GM23338 (cell line): ENCODE measurements around the gene MIA.

Experiments used
- CREB1 ChIP-seq: fragments of 250-450 bp; sonication (Bioruptor Pico); IDR thresholded peaks from 2 replicates; pipeline ENCODE4 v1.5.0; 2020; ENCODE audit warnings: low read depth, mild to moderate bottlenecking, moderate library complexity
- CTCF ChIP-seq, 2 experiments: fragments of 200-600 bp in 1 of 2; sonication (generic) in 1 of 2; conservative IDR thresholded peaks; 2 replicates each; pipeline versions ENCODE4 v1.5.1 to v1.6.1; 2016 to 2017; ENCODE audit warnings: antibody characterized with exemption in 2 of 2, low read depth in 2 of 2, mild to moderate bottlenecking in 2 of 2, moderate library complexity in 1 of 2
- EZH2 ChIP-seq: fragments of 200-600 bp; sonication (generic); IDR thresholded peaks from one replicate; pipeline ENCODE4 v1.8.0; 2017; ENCODE audit warnings: antibody characterized with exemption, mild to moderate bottlenecking, low read depth; ENCODE audit not compliant: unreplicated experiment
- JUNB ChIP-seq: IDR thresholded peaks from one replicate; pipeline ENCODE4 v1.6.1; 2016; ENCODE audit warnings: antibody characterized with exemption; ENCODE audit not compliant: unreplicated experiment
- POLR2AphosphoS5 ChIP-seq: IDR thresholded peaks from 2 replicates; pipeline ENCODE4 v1.6.1; 2016; ENCODE audit warnings: antibody characterized with exemption, low read depth
- REST ChIP-seq: IDR thresholded peaks from one replicate; pipeline ENCODE4 v1.6.1; 2018; ENCODE audit warnings: antibody characterized with exemption; ENCODE audit not compliant: unreplicated experiment

GRCh38 chr19:40822161-40822560 is 46.8 kb downstream of the MIA start:
- TF ChIP-seq CTCF (conservative IDR thresholded peaks at IDR 0.05; ENCODE audit: low read depth in 2 of 2) (no peak), EZH2 (no peak), CREB1 (CRISPR knock-in tag) (no peak), REST (no peak), JUNB (no peak), POLR2AphosphoS5 (no peak)
